K562 (cell line): ENCODE results near the gene STX1B. TPM values are rescaled to one million over a fixed set of nuclear protein-coding genes. Genes with fewer than 3 reads are reported as not detected.

Experiments used
- ATAC-seq: fragments of 200-7000 bp; cut with Tn5 transposase; 3 replicates; pipeline ENCODE4 v1.9.1; 2020; ENCODE audit warnings: moderate library complexity
- BruUV-seq: library from RNA; stranded (reverse); fragments of 400-500 nt; replicated peaks from 2 replicates; lab custom pipeline; 2021; lab: Mats Ljungman, UMichigan
- CTCF ChIA-PET: fragments of 300-600 bp; formaldehyde crosslinking; extraction: SDS; loops from one replicate; lab custom pipeline; 2021; ENCODE audit warnings: low intra/inter-chr PET ratio; lab: Yijun Ruan, JAX
- POLR2A ChIA-PET: fragments of 300-600, 350-650 bp; sonication (Branson Sonifier 250); formaldehyde crosslinking; extraction: SDS; loops from one replicate; lab custom pipeline; 2021; ENCODE audit warnings: antibody characterized with exemption, inconsistent platforms; lab: Yijun Ruan, JAX
- DNase-seq, 4 experiments: peaks; one replicate each; pipeline versions ENCODE4 v3.0.0 to v3.0.0-alpha.2; 2011 to 2018; ENCODE audit warnings: low spot score in 3 of 4, mixed read lengths in 3 of 4; ENCODE audit errors: extremely low read depth in 1 of 4
- FAIRE-seq: peaks from 2 replicates; lab custom pipeline; 2011; peaks lifted over from hg19 to GRCh38; lab: Jason Lieb, UNC
- H2AFZ ChIP-seq: 2 replicates; pipeline ENCODE4 v1.6.0; 2011; ENCODE audit warnings: low read depth, low read length, control low read depth, inconsistent platforms
- H3K27ac ChIP-seq: fragments of 200-600 bp; 3 replicates; pipeline ENCODE4 v1.8.0; 2011; ENCODE audit warnings: low read depth, mild to moderate bottlenecking, control low read depth, inconsistent platforms, low read length, moderate library complexity, mixed read lengths; ENCODE audit errors: extremely low read depth
- H3K27me3 ChIP-seq, 2 experiments: fragments of 300-600 bp in 1 of 2; 2 replicates in 1 of 2; 3 replicates in 1 of 2; pipeline versions ENCODE4 v1.6.0 to v1.8.0; 2011; ENCODE audit warnings: inconsistent platforms in 2 of 2, low read length in 2 of 2, mild to moderate bottlenecking in 1 of 2, mixed read lengths in 1 of 2, moderate library complexity in 1 of 2; ENCODE audit not compliant: control insufficient read depth in 2 of 2, insufficient read depth in 2 of 2
- H3K36me3 ChIP-seq: fragments of 300-600 bp; 3 replicates; pipeline ENCODE4 v1.8.0; 2011; ENCODE audit warnings: mild to moderate bottlenecking, low read length, inconsistent platforms; ENCODE audit not compliant: control insufficient read depth, insufficient read depth
- H3K4me1 ChIP-seq, 2 experiments: fragments of 200-600 bp in 1 of 2; replicated peaks in 1 of 2; 2 replicates in 1 of 2; 3 replicates in 1 of 2; pipeline versions ENCODE4 v1.5.1 to v1.8.0; 2011; ENCODE audit warnings: inconsistent platforms in 2 of 2, low read length in 2 of 2, mild to moderate bottlenecking in 1 of 2, mixed read lengths in 1 of 2, moderate library complexity in 1 of 2; ENCODE audit not compliant: control insufficient read depth in 2 of 2, insufficient read depth in 2 of 2
- H3K4me2 ChIP-seq: 2 replicates; pipeline ENCODE4 v1.6.1; 2011; ENCODE audit warnings: low read length, control low read depth, inconsistent platforms, mixed read lengths; ENCODE audit not compliant: insufficient read depth
- H3K4me3 ChIP-seq: fragments of 200-600 bp; sonication (generic), shearing (Covaris generic); 2 replicates; pipeline ENCODE4 v1.5.1; 2016; ENCODE audit warnings: control low read depth, inconsistent platforms
- H3K79me2 ChIP-seq: fragments of 200-600 bp; 3 replicates; pipeline ENCODE4 v1.8.0; 2011; ENCODE audit warnings: low read length, inconsistent platforms; ENCODE audit not compliant: control insufficient read depth, insufficient read depth
- H3K9ac ChIP-seq, 2 experiments: 2 replicates each; pipeline versions ENCODE4 v1.6.0 to v1.6.1; 2011; ENCODE audit warnings: low read depth in 2 of 2, low read length in 2 of 2, control low read depth in 1 of 2, inconsistent platforms in 1 of 2, mild to moderate bottlenecking in 1 of 2, mixed read lengths in 1 of 2; ENCODE audit not compliant: insufficient read depth in 1 of 2
- H3K9me1 ChIP-seq: one replicate; pipeline ENCODE4 v1.6.0; 2011; ENCODE audit warnings: inconsistent platforms, mild to moderate bottlenecking, low read length, moderate library complexity; ENCODE audit not compliant: control insufficient read depth, insufficient read depth
- H3K9me3 ChIP-seq: replicated peaks from 2 replicates; pipeline ENCODE4 v1.5.1; 2011; ENCODE audit warnings: low read depth, low read length, inconsistent platforms; ENCODE audit not compliant: control insufficient read depth, insufficient read depth
- H4K20me1 ChIP-seq: replicated peaks from 2 replicates; pipeline ENCODE4 v1.6.1; 2011; ENCODE audit warnings: low read length, inconsistent platforms, mixed read lengths; ENCODE audit not compliant: control insufficient read depth, insufficient read depth
- BCOR ChIP-seq: fragments of 450-650 bp; IDR thresholded peaks from 2 replicates; pipeline ENCODE4 v1.6.1; 2016
- E2F6 ChIP-seq, 2 experiments: IDR thresholded peaks; 2 replicates each; pipeline ENCODE4 v1.6.1; 2011; ENCODE audit warnings: borderline replicate concordance in 1 of 2, control low read depth in 1 of 2, low read depth in 1 of 2, low read length in 1 of 2, mild to moderate bottlenecking in 1 of 2, mixed read lengths in 1 of 2, moderate library complexity in 1 of 2; ENCODE audit not compliant: insufficient read depth in 1 of 2, insufficient read length in 1 of 2, poor library complexity in 1 of 2, severe bottlenecking in 1 of 2; ENCODE audit errors: extremely low read depth in 1 of 2
- HMGN3 ChIP-seq: IDR thresholded peaks from 2 replicates; pipeline ENCODE4 v1.6.1; 2011; ENCODE audit warnings: borderline replicate concordance, low read depth, mild to moderate bottlenecking, mixed read lengths, low read length; ENCODE audit not compliant: insufficient read length; ENCODE audit errors: extremely low read depth
- NFRKB ChIP-seq: fragments of 450-650 bp; IDR thresholded peaks from 2 replicates; pipeline ENCODE4 v1.6.1; 2016; ENCODE audit warnings: low read depth
- NR1H2 ChIP-seq: sonication (generic); formaldehyde crosslinking; IDR thresholded peaks from 2 replicates; pipeline ENCODE4 v1.4.0; 2020; ENCODE audit warnings: mild to moderate bottlenecking, missing genetic modification reagents
- POLR2G ChIP-seq: fragments of 200-400 bp; formaldehyde crosslinking; IDR thresholded peaks from 2 replicates; pipeline ENCODE4 v1.6.1; 2017; ENCODE audit warnings: low read depth, mild to moderate bottlenecking, antibody characterized with exemption, low read length, moderate library complexity
- POLR2H ChIP-seq: IDR thresholded peaks from 2 replicates; pipeline ENCODE4 v1.6.1; 2016; ENCODE audit warnings: missing genetic modification characterization, low read depth, mild to moderate bottlenecking, control low read depth, missing compliant biosample characterization, moderate library complexity
- RB1 ChIP-seq: fragments of 450-650 bp; IDR thresholded peaks from 2 replicates; pipeline ENCODE4 v1.6.1; 2017; ENCODE audit warnings: low read depth, mild to moderate bottlenecking
- ZKSCAN1 ChIP-seq: fragments of 150-350 bp; IDR thresholded peaks from 2 replicates; pipeline ENCODE4 v1.6.1; 2016; ENCODE audit warnings: low read depth, low read length
- ZNF12 ChIP-seq: sonication (generic); formaldehyde crosslinking; IDR thresholded peaks from 2 replicates; pipeline ENCODE4 v1.4.0; 2020; ENCODE audit warnings: mild to moderate bottlenecking, missing genetic modification reagents
- ZNF175 ChIP-seq: fragments of 200-800 bp; sonication (Bioruptor generic); IDR thresholded peaks from 2 replicates; pipeline ENCODE4 v1.6.1; 2016; ENCODE audit warnings: low read depth, mild to moderate bottlenecking, missing genetic modification characterization, missing compliant biosample characterization
- ZNF41 ChIP-seq: fragments of 250-450 bp; sonication (Bioruptor Pico); conservative IDR thresholded peaks from 2 replicates; pipeline ENCODE4 v1.4.0; 2020; ENCODE audit warnings: mild to moderate bottlenecking
- WGBS: fragments of 100-300 bp; shearing (Covaris generic); methylation state at CpG from one replicate; pipeline ENCODE4 v1.1.6; 2016; ENCODE audit warnings: low coverage, mixed read lengths; ENCODE audit not compliant: insufficient coverage; ENCODE audit errors: missing lambda C conversion rate; 5-methylcytosine and 5-hydroxymethylcytosine counted together
- in situ Hi-C: fragments of 300-500 bp; cut with MboI; formaldehyde crosslinking; loops from 4 replicates; pipeline ENCODE4 v1.15.0; 2018; ENCODE audit warnings: inconsistent platforms, mixed read lengths
- intact Hi-C: fragments of 100-400 bp; cut with micrococcal nuclease; formaldehyde crosslinking; loops from 2 replicates; pipeline ENCODE4 v1.14.2; 2022
- polyA plus RNA-seq, 8 experiments: library from polyadenylated mRNA; depleted of rRNA in 4 of 8; stranded (reverse) in 5 of 8; unstranded in 3 of 8; fragments of >200 nt; fragmentation: Nextera tagmentation in 2 of 8; fragmentation: Illumina TruSeq in 1 of 8; extraction: Ambion mirVana in 2 of 8; extraction: Trizol in 1 of 8; gene quantifications; 2 replicates each; pipeline versions ENCODE4 v1.2.1 to v1.2.3, GENCODE V29; 2011 to 2014; ENCODE audit warnings: inconsistent platforms in 1 of 8, missing spikeins in 1 of 8
- total RNA-seq, 7 experiments: library from RNA; depleted of rRNA in 6 of 7; stranded (reverse); fragments of >200 nt in 6 of 7; fragmentation: Illumina TruSeq in 2 of 7; extraction: Trizol in 2 of 7; gene quantifications; 2 replicates each; pipeline versions ENCODE4 v1.2.1 to v1.2.3, GENCODE V29; 2011 to 2021; ENCODE audit warnings: low replicate concordance in 1 of 7
- TF ChIP-seq, protein P1 (sequence below): sonication (generic); formaldehyde crosslinking; IDR thresholded peaks from 2 replicates; pipeline ENCODE4 v1.8.0; 2023; ENCODE audit warnings: missing genetic modification reagents, mild to moderate bottlenecking, borderline replicate concordance

Gene STX1B
- total and polyA plus RNA-seq, 9 of the 15 experiments (the other 6 are each of a cell fraction or from before 2014, with no cell fraction given): 0.07 to 2.5 (median 0.86) TPM

DNA sequence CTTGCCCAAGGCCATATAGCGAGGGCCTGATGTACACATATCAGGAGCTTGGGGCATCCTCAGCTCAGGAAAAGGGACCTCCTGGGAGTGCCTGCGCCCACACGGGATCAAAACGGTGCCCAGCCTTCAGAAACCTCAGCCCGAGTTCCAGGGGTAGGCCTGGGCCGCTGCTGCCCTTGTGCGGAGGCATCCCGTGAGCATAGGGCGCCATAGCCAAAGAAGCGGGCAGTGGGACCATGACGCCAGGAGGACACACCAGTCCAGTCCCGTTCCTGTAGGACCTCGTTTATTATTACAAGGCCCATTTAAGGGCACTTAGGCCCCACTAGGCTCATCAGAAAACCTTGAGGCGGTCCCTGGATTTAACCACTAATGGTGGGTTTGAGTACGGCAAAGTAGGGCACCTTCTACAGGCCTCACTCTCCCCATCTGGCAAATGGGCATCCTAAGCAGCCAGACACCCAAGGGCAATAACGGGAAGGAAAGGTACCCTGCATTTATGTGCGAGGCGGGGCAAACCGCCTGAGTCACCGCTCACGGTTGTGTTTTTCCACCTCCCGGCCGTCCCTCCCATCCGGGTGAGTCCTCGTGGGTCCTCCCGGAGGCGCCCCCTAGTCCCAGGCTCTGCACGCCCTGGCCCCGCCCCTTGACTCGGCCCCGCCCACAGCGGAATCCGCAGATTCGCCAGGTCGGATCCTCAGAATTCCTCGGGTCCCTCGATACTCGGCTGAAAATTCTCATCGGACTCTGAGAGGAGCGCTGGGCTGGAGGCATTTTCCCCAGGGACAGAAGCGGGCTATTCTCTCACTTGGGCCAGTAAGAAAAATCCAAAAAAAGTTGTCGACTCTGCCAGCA lies 53.6 kb downstream of the STX1B start:
- Histone ChIP-seq H3K36me3 (peaks cover 39% of the 10 kb centered on the region), H2AFZ (peak overlapping the region; percentile 98), H3K79me2 (peaks cover 36% of the 10 kb centered on the region), H3K4me1 (peaks cover 28 to 35% of the 10 kb centered on the region in 2 experiments; a peak in 4 of 5 replicates), H3K4me3 (peak overlapping the region; percentile 96), H3K27ac (peak overlapping the region; percentile 99), H3K4me2 (peak overlapping the region; percentile 95), H3K9me1 (peaks cover 4% of the 10 kb centered on the region), H3K27me3 (no peaks in the 10 kb centered on the region), H3K9ac (peak overlapping the region; percentile 100), H4K20me1 (peaks cover 6% of the 10 kb centered on the region), H3K9me3 (no peaks in the 10 kb centered on the region)
- 25% methylated on average over 37 of the region's 42 CpGs for WGBS
- intact Hi-C loops: loop anchor here (10.0 kb wide), 2 partner anchors 138 to 498 kb away; partner anchors contain the start of genes ARMC5 and VKORC1
- TSS peak; percentile 90 for BruUV-seq
- CTCF ChIA-PET: no interaction called here
- FAIRE-seq: peak; percentile 95
- peak; percentile 85 for ATAC-seq
- in situ Hi-C loops: loop anchor here (10.0 to 25.0 kb wide), 2 partner anchors 738 to 905 kb away; partner anchors contain the start of gene ZNF267
- peak; percentile 84 to 94 (median 90) for DNase-seq
- POLR2A ChIA-PET: interaction anchor here (0.6 to 1.0 kb wide), 5 partner anchors 166 to 905 kb away, joined by 3 read pairs; no protein-coding TSS in a partner anchor
- 0 out of 2 replicates have a peak, but pooled peaks have one; percentile 52 for TF ChIP-seq ZNF175 (CRISPR knock-in tag)
- TF ChIP-seq RB1: peak; percentile 43; the same call in 1 of the 2 replicates
- TF ChIP-seq NR1H2 (CRISPR knock-in tag): no peak
- peak; percentile 38 for TF ChIP-seq ZNF12 (CRISPR knock-in tag)
- peak; percentile 62 for TF ChIP-seq POLR2G
- peak; percentile 4; the same call in 1 of the 2 replicates for TF ChIP-seq ZNF41 (CRISPR knock-in tag)
- TF ChIP-seq POLR2H (tag): 0 out of 2 replicates have a peak, but pooled peaks have one; percentile 11
- 0 out of 2 replicates have a peak, but pooled peaks have one; percentile 34 for TF ChIP-seq NFRKB
- TF ChIP-seq BCOR: peak; percentile 98
- peak; percentile 31 to 34 for TF ChIP-seq E2F6 (IDR thresholded peaks at IDR 0.05; ENCODE audit: borderline replicate concordance in 1 of 2, extremely low read depth in 1 of 2, insufficient read depth in 1 of 2, insufficient read length in 1 of 2, low read depth in 1 of 2, low read length in 1 of 2, poor library complexity in 1 of 2, severe bottlenecking in 1 of 2)
- no peak for TF ChIP-seq HMGN3
- peak; percentile 58; the same call in 1 of the 2 replicates for TF ChIP-seq ZKSCAN1
- TF ChIP-seq, protein P1, sequence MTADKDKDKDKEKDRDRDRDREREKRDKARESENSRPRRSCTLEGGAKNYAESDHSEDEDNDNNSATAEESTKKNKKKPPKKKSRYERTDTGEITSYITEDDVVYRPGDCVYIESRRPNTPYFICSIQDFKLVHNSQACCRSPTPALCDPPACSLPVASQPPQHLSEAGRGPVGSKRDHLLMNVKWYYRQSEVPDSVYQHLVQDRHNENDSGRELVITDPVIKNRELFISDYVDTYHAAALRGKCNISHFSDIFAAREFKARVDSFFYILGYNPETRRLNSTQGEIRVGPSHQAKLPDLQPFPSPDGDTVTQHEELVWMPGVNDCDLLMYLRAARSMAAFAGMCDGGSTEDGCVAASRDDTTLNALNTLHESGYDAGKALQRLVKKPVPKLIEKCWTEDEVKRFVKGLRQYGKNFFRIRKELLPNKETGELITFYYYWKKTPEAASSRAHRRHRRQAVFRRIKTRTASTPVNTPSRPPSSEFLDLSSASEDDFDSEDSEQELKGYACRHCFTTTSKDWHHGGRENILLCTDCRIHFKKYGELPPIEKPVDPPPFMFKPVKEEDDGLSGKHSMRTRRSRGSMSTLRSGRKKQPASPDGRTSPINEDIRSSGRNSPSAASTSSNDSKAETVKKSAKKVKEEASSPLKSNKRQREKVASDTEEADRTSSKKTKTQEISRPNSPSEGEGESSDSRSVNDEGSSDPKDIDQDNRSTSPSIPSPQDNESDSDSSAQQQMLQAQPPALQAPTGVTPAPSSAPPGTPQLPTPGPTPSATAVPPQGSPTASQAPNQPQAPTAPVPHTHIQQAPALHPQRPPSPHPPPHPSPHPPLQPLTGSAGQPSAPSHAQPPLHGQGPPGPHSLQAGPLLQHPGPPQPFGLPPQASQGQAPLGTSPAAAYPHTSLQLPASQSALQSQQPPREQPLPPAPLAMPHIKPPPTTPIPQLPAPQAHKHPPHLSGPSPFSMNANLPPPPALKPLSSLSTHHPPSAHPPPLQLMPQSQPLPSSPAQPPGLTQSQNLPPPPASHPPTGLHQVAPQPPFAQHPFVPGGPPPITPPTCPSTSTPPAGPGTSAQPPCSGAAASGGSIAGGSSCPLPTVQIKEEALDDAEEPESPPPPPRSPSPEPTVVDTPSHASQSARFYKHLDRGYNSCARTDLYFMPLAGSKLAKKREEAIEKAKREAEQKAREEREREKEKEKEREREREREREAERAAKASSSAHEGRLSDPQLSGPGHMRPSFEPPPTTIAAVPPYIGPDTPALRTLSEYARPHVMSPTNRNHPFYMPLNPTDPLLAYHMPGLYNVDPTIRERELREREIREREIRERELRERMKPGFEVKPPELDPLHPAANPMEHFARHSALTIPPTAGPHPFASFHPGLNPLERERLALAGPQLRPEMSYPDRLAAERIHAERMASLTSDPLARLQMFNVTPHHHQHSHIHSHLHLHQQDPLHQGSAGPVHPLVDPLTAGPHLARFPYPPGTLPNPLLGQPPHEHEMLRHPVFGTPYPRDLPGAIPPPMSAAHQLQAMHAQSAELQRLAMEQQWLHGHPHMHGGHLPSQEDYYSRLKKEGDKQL (CRISPR knock-in tag): 0 out of 2 replicates have a peak, but pooled peaks have one; percentile 36
